GM12801 (cell line): Measurements from ENCODE around the gene ADK.

Source experiments
- CTCF ChIP-seq: IDR thresholded peaks from one replicate; pipeline ENCODE4 v1.5.1; 2011; ENCODE audit warnings: control low read depth; ENCODE audit not compliant: insufficient read length; ENCODE audit errors: extremely low read depth

Gene ADK

DNA sequence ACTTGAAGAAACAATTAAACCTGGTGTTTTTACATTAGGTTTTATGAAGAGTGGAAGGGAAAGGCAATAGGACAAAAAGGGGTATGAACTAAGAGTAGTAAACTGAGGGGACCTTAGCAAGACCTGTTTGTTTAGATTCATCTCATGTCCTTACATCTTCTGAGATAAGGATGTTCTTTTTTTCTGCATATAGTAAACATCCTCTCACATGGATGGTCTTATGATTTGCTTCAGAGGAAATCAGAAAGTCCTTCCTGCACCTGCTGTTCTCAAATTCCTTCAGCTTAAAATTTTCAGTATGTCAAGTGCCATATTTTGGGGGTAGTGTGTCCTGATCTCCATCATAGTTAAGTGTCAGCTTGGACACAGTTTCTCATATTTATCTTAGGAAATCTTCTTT, 232.6 kb downstream of the ADK start:
- no peak for TF ChIP-seq CTCF

- no peak for TF ChIP-seq CTCF
Observed at GRCh38 chr10:74384615-74385183, 233.7 kb downstream of the ADK start.

- no peak for TF ChIP-seq CTCF
Observed at GRCh38 chr10:74388801-74389200, 237.8 kb downstream of the ADK start.

DNA sequence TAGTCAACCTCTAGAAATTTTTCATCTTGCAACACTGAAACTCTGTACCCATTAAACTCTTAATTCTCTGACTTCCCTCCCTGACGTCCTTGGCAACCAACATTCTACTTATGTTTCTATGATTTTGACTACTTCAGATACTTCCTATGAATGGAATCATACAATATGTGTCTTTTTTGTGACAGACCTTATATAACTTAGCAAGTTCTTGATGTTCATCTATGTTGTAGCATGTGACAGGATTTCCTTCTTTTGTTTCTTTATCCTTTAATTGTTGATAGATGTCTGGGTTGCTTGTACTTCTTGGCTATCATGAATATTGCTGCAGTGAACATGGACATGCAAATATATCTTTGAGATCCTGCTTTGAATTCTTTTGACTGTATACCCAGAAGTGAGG, 240.8 kb downstream of the ADK start:
- no peak for TF ChIP-seq CTCF

GRCh38 chr10:74394416-74394969, 243.5 kb downstream of the ADK start:
- no peak for TF ChIP-seq CTCF

- no peak for TF ChIP-seq CTCF
Observed at GRCh38 chr10:74400186-74400585, 249.2 kb downstream of the ADK start.

GRCh38 chr10:74406006-74406405, 255.0 kb downstream of the ADK start:
- no peak for TF ChIP-seq CTCF
